Caco-2 (cell line): ENCODE data around the gene DEPDC7. TPM values are rescaled to one million over a fixed set of nuclear protein-coding genes. Genes with fewer than 3 reads are reported as not detected.

ENCODE experiments used
- BruUV-seq: library from RNA; stranded (reverse); fragments of 400-500 nt; replicated peaks from 2 replicates; lab custom pipeline; 2021; lab: Mats Ljungman, UMichigan
- CTCF ChIA-PET: fragments of 300-600 bp; sonication (Branson Sonifier 250); formaldehyde crosslinking; loops from one replicate; lab custom pipeline; 2022; ENCODE audit warnings: antibody characterized with exemption; lab: Charles Lee
- POLR2A ChIA-PET: fragments of 300-600 bp; sonication (Branson Sonifier 250); formaldehyde crosslinking; loops from one replicate; lab custom pipeline; 2022; ENCODE audit warnings: antibody characterized with exemption; lab: Charles Lee
- DNase-seq, 2 experiments: peaks; one replicate each; pipeline versions ENCODE4 v3.0.0 to v3.0.0-alpha.2; 2020 to 2022
- H3K27me3 ChIP-seq: replicated peaks from 2 replicates; pipeline ENCODE4 v1.6.0; 2011; ENCODE audit warnings: low read length; ENCODE audit not compliant: control insufficient read depth, insufficient read depth
- H3K36me3 ChIP-seq: 2 replicates; pipeline ENCODE4 v1.5.1; 2011; ENCODE audit warnings: low read length; ENCODE audit not compliant: control insufficient read depth, insufficient read depth
- H3K4me1 ChIP-seq: fragments of 250-450 bp; sonication (Bioruptor Pico); 2 replicates; pipeline ENCODE4 v1.5.1; 2020; ENCODE audit warnings: mild to moderate bottlenecking
- H3K4me3 ChIP-seq: 2 replicates; pipeline ENCODE4 v1.5.1; 2011; ENCODE audit warnings: low read depth, mild to moderate bottlenecking, control low read depth, low read length
- H3K9me3 ChIP-seq: fragments of 250-450 bp; sonication (Bioruptor Pico); 2 replicates; pipeline ENCODE4 v1.5.1; 2020; ENCODE audit warnings: mild to moderate bottlenecking, moderate library complexity
- H3K27ac Mint-ChIP-seq: one replicate; pipeline ENCODE4 v1.8.0; 2022; ENCODE audit warnings: mixed read lengths; ENCODE audit not compliant: unreplicated experiment
- H3K27me3 Mint-ChIP-seq: one replicate; pipeline ENCODE4 v1.8.0; 2022; ENCODE audit warnings: mixed read lengths; ENCODE audit not compliant: insufficient read depth, unreplicated experiment
- H3K36me3 Mint-ChIP-seq: one replicate; pipeline ENCODE4 v1.8.0; 2022; ENCODE audit warnings: mild to moderate bottlenecking, mixed read lengths; ENCODE audit not compliant: insufficient read depth, unreplicated experiment
- H3K4me1 Mint-ChIP-seq: one replicate; pipeline ENCODE4 v1.8.0; 2022; ENCODE audit warnings: low read depth, mixed read lengths; ENCODE audit not compliant: unreplicated experiment
- H3K4me3 Mint-ChIP-seq: one replicate; pipeline ENCODE4 v1.8.0; 2022; ENCODE audit warnings: mild to moderate bottlenecking, moderate library complexity, mixed read lengths; ENCODE audit not compliant: unreplicated experiment
- H3K9me3 Mint-ChIP-seq: one replicate; pipeline ENCODE4 v1.8.0; 2022; ENCODE audit warnings: mixed read lengths; ENCODE audit not compliant: unreplicated experiment
- intact Hi-C: fragments of 100-400 bp; cut with micrococcal nuclease; formaldehyde crosslinking; loops from one replicate; pipeline ENCODE4 v1.10.0; 2022; ENCODE audit not compliant: unreplicated experiment
- total RNA-seq: library from RNA; stranded (reverse); gene quantifications from 2 replicates; pipeline ENCODE4 v1.2.3, GENCODE V29; 2022
- TF ChIP-seq, protein P1 (sequence below), 2 experiments: fragments of 200-600 bp in 1 of 2; IDR thresholded peaks; 1 replicate in 1 of 2; 2 replicates in 1 of 2; pipeline versions ENCODE4 v1.5.1 to v1.8.0; 2011 to 2022; ENCODE audit warnings: antibody characterized with exemption in 1 of 2, control low read depth in 1 of 2, inconsistent platforms in 1 of 2, low read depth in 1 of 2, low read length in 1 of 2, mild to moderate bottlenecking in 1 of 2, moderate library complexity in 1 of 2; ENCODE audit not compliant: insufficient read depth in 1 of 2, severe bottlenecking in 1 of 2, unreplicated experiment in 1 of 2

DEPDC7 gene
- total RNA-seq, 1 experiment from 2014 or later = 17.0 TPM

DNA sequence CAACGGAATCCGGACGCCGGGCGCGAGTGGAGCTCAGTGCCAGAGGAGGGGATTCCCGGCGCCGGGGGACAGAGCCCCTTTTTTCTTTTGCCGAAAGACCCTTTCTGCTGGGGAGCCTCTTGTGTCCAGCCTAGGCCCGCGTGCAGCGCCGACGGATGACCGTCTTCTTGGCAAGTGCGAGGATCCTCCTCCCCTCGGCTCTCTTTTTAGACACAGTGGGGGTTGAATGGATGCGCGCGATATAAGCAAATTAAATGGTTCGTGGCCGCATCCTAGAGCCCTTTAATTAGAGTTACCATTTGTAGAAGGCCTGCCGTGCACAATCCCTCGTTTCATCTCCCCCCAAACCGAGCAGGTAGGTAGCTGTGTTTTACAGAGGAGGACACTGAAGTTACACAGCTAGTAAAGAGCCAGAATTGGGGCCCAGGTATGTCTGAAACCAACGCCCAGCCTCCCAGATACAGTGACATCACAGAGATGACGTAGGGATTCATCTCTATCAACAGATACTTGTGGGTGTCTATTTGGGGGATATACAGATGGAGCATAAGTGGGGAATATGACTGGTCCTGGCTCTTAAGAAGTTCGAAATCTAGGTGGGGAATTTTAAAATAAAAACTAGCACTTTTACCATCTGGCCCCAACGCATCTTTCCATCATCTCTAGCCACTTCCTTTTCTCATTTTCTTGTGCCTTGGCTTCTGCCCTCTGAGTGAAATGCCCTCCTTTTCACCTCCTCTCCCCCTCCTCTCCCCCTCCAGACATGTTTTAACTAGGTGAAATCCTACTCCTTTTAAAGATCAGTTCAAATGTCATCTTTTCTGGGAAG is 24.6 kb downstream of the DEPDC7 start:
- no peaks in the 10 kb centered on the region for H3K9me3 ChIP-seq
- peak overlapping the region; percentile 80 for H3K4me3 ChIP-seq
- peak overlapping the region; percentile 80 for H3K4me3 Mint-ChIP-seq
- H3K27me3 Mint-ChIP-seq = no peaks in the 10 kb centered on the region
- H3K27me3 ChIP-seq = no peaks in the 10 kb centered on the region
- peak overlapping the region; percentile 96 for H3K27ac Mint-ChIP-seq
- TSS peak; percentile 43 for BruUV-seq
- no peaks in the 10 kb centered on the region for H3K9me3 Mint-ChIP-seq
- peaks cover 17% of the 10 kb centered on the region for H3K4me1 ChIP-seq
- POLR2A ChIA-PET = interaction anchor here (0.5 to 1.7 kb wide), 8 partner anchors 16 to 61 kb away, joined by 3 to 31 read pairs (median 4); partner anchors contain the start of gene DEPDC7
- TF ChIP-seq, protein P1, sequence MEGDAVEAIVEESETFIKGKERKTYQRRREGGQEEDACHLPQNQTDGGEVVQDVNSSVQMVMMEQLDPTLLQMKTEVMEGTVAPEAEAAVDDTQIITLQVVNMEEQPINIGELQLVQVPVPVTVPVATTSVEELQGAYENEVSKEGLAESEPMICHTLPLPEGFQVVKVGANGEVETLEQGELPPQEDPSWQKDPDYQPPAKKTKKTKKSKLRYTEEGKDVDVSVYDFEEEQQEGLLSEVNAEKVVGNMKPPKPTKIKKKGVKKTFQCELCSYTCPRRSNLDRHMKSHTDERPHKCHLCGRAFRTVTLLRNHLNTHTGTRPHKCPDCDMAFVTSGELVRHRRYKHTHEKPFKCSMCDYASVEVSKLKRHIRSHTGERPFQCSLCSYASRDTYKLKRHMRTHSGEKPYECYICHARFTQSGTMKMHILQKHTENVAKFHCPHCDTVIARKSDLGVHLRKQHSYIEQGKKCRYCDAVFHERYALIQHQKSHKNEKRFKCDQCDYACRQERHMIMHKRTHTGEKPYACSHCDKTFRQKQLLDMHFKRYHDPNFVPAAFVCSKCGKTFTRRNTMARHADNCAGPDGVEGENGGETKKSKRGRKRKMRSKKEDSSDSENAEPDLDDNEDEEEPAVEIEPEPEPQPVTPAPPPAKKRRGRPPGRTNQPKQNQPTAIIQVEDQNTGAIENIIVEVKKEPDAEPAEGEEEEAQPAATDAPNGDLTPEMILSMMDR (IDR thresholded peaks at IDR 0.05; ENCODE audit: insufficient read depth in 1 of 2, low read depth in 1 of 2, low read length in 1 of 2, severe bottlenecking in 1 of 2, unreplicated experiment in 1 of 2) = no peak
- CTCF ChIA-PET = interaction anchor here (1.0 to 1.9 kb wide), 6 partner anchors 9 to 149 kb away, joined by 3 to 15 read pairs (median 6); partner anchors contain the start of gene DEPDC7
- peaks cover 2% of the 10 kb centered on the region; the same call in 1 of the 2 replicates for H3K36me3 ChIP-seq
- peaks cover 25% of the 10 kb centered on the region for H3K36me3 Mint-ChIP-seq
- intact Hi-C loops = no loop called here
- peak in 1 of 2 experiments; percentile 43 for DNase-seq
- peaks cover 12% of the 10 kb centered on the region for H3K4me1 Mint-ChIP-seq

DNA sequence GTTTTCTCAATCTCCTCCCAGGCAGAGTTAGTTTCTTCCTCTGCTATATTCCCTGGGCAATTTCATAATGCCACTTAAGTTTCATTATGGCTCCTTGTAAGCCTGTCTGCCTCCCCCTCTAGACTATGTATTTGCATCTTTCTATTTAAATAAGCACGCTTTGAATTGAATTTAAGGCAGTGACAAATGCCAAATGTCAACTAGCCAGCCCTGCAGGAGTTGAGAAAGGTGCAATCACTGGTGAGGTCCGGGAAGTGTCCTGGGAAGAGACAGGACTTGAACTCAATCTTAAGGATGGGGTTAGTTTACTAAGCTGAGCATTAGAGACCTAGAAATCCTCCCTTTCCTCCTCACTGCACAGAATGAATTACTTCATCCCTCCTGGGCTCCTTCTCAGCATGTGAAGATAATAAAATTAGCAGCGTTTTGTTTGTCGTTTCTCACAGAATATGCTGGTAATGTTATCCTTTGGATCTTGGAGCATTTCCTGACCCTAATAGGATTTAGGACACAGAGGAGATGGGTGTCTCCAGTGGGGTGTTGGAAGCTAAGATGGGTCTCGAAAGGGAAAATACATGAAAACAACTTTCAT is 25.3 kb downstream of the DEPDC7 start:
- Histone ChIP-seq H3K36me3 (peaks cover 3% of the 10 kb centered on the region; the same call in 1 of the 2 replicates), H3K27me3 (no peaks in the 10 kb centered on the region), H3K4me1 (peaks cover 17% of the 10 kb centered on the region), H3K4me3 (peak overlapping the region; percentile 80), H3K9me3 (peaks cover 3% of the 10 kb centered on the region; the same call in 1 of the 2 replicates)
- POLR2A ChIA-PET = no interaction called here
- CTCF ChIA-PET = interaction anchor here (1.4 kb wide), 1 partner anchor 9 kb away, joined by 7 read pairs; no protein-coding TSS in a partner anchor
- H3K9me3 Mint-ChIP-seq = no peaks in the 10 kb centered on the region
- no TSS peak for BruUV-seq
- DNase-seq = no peak
- intact Hi-C loops = no loop called here
- no peaks in the 10 kb centered on the region for H3K27me3 Mint-ChIP-seq
- peaks cover 8% of the 10 kb centered on the region for H3K4me1 Mint-ChIP-seq
- H3K27ac Mint-ChIP-seq = peak overlapping the region; percentile 96
- peak overlapping the region; percentile 80 for H3K4me3 Mint-ChIP-seq
- peaks cover 31% of the 10 kb centered on the region for H3K36me3 Mint-ChIP-seq
- TF ChIP-seq, protein P1 (IDR thresholded peaks at IDR 0.05; ENCODE audit: insufficient read depth in 1 of 2, low read depth in 1 of 2, low read length in 1 of 2, severe bottlenecking in 1 of 2, unreplicated experiment in 1 of 2) = no peak

DNA sequence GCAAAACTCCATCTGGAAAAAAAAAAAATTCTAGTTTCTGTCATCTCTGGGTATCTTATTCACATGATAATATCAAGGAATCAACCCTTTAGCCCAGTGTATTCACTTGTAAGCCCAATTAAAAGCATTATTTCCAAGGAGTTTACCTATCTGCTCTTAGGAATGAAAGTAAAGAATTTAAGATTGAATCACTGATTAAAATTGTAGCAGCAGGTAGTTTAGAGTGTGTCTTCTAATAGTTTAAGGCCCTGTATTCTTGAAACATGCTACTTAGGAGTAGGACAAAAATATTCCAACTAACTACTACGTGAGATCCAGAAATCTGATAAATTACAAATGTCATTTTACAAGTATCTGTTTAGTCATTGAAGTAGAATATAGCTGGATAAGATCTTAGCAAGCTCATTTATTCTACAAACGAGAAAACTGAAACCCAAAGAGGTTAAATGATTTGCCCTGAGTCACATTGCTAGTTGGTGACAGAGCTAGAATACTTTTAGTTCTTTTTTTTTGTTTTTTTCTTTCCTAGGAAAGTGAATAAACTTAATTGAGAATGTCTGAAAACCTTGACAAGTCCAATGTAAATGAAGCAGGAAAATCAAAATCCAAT is 27.6 kb downstream of the DEPDC7 start:
- intact Hi-C loops = no loop called here
- Histone ChIP-seq H3K9me3 (peaks cover 3% of the 10 kb centered on the region; the same call in 1 of the 2 replicates), H3K4me1 (peaks cover 23% of the 10 kb centered on the region), H3K4me3 (no peak overlapping the region), H3K36me3 (peaks cover 3% of the 10 kb centered on the region; the same call in 1 of the 2 replicates), H3K27me3 (no peaks in the 10 kb centered on the region)
- no TSS peak for BruUV-seq
- Mint-ChIP-seq H3K4me1 (peaks cover 17% of the 10 kb centered on the region), H3K4me3 (no peak overlapping the region), H3K27me3 (no peaks in the 10 kb centered on the region), H3K9me3 (no peaks in the 10 kb centered on the region), H3K27ac (no peak overlapping the region), H3K36me3 (peaks cover 44% of the 10 kb centered on the region)
- TF ChIP-seq, protein P1 (IDR thresholded peaks at IDR 0.05; ENCODE audit: insufficient read depth in 1 of 2, low read depth in 1 of 2, low read length in 1 of 2, severe bottlenecking in 1 of 2, unreplicated experiment in 1 of 2) = no peak
- no peak for DNase-seq
- POLR2A ChIA-PET = no interaction called here
- CTCF ChIA-PET = no interaction called here
